AG09319 (cell line): ENCODE data around the gene CCSER1.

Experiments
- DNase-seq: peaks from one replicate; pipeline ENCODE4 v3.0.0-alpha.2; 2010; ENCODE audit warnings: low read depth; ENCODE audit errors: extremely low read depth
- CTCF ChIP-seq: IDR thresholded peaks from 2 replicates; pipeline ENCODE4 v1.5.1; 2011; ENCODE audit warnings: low read depth, mild to moderate bottlenecking, inconsistent platforms, low read length, moderate library complexity

The CCSER1 gene

GRCh38 chr4:90545380-90545779 lies 418.2 kb downstream of the CCSER1 start:
- TF ChIP-seq CTCF = no peak
- no peak for DNase-seq

GRCh38 chr4:90546114-90546513 lies 418.9 kb downstream of the CCSER1 start:
- TF ChIP-seq CTCF = no peak
- DNase-seq = no peak

GRCh38 chr4:90570615-90571014 lies 443.4 kb downstream of the CCSER1 start:
- no peak for TF ChIP-seq CTCF
- DNase-seq = no peak

- no peak for DNase-seq
Observed at GRCh38 chr4:90572996-90573395, 445.8 kb downstream of the CCSER1 start.

GRCh38 chr4:90575371-90575770 lies 448.2 kb downstream of the CCSER1 start:
- TF ChIP-seq CTCF = no peak
- DNase-seq = no peak

More at GRCh38 chr4:90572996-90573395, 445.8 kb downstream of the CCSER1 start:
- TF ChIP-seq CTCF = no peak

GRCh38 chr4:90580326-90580725 lies 453.1 kb downstream of the CCSER1 start:
- DNase-seq = no peak
- TF ChIP-seq CTCF = no peak

GRCh38 chr4:90582087-90582486 lies 454.9 kb downstream of the CCSER1 start:
- no peak for DNase-seq
- TF ChIP-seq CTCF = no peak
